BE2C (cell line): ENCODE data around the gene SLC22A16.

ENCODE experiments used
- DNase-seq: peaks from one replicate; pipeline ENCODE4 v3.0.0-alpha.2; 2020
- H3K27me3 ChIP-seq: fragments of 250-450 bp; sonication (Bioruptor Pico); 2 replicates; pipeline ENCODE4 v1.5.1; 2020; ENCODE audit warnings: mild to moderate bottlenecking
- H3K36me3 ChIP-seq: fragments of 250-450 bp; sonication (Bioruptor Pico); 2 replicates; pipeline ENCODE4 v1.5.1; 2020; ENCODE audit warnings: mild to moderate bottlenecking
- H3K4me1 ChIP-seq: fragments of 250-450 bp; sonication (Bioruptor Pico); 2 replicates; pipeline ENCODE4 v1.5.1; 2020
- H3K4me3 ChIP-seq: 2 replicates; pipeline ENCODE4 v1.5.1; 2011; ENCODE audit warnings: low read depth, low read length
- H3K9me3 ChIP-seq: fragments of 250-450 bp; sonication (Bioruptor Pico); 2 replicates; pipeline ENCODE4 v1.5.1; 2020
- CTCF ChIP-seq: IDR thresholded peaks from 2 replicates; pipeline ENCODE4 v1.5.1; 2012; ENCODE audit warnings: mild to moderate bottlenecking, low read depth, low read length

The SLC22A16 gene

GRCh38 chr6:110419028-110419739 is 57.2 kb downstream of the SLC22A16 start:
- DNase-seq = no peak
- Histone ChIP-seq H3K36me3 (no peaks in the 10 kb centered on the region), H3K4me3 (no peak overlapping the region), H3K4me1 (peaks cover 3% of the 10 kb centered on the region; the same call in 1 of the 2 replicates), H3K9me3 (no peaks in the 10 kb centered on the region), H3K27me3 (peaks cover 14% of the 10 kb centered on the region)
- TF ChIP-seq CTCF = no peak

DNA sequence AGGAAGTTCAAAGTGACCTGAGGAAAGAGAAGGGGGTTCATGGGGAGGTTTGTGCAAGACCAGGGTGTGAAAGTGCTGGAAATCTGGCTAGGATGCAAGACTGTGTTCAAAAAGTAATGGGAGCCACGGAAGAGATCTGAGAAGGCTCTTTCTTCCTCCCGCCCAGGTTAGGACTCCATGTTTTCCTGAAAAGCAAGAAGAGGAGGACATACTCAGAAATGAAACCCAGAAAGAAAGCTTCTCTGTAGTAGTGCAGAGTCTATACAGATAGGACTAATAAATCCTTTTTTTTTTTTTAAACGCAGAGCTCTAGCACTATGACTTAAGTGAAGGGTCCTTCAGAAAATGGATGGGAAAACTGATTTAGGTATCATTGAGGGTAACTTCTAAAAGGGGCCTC is 57.8 kb downstream of the SLC22A16 start:
- peaks cover 3% of the 10 kb centered on the region; the same call in 1 of the 2 replicates for H3K4me1 ChIP-seq
- no peaks in the 10 kb centered on the region for H3K9me3 ChIP-seq
- no peaks in the 10 kb centered on the region for H3K36me3 ChIP-seq
- no peak for DNase-seq
- H3K4me3 ChIP-seq = no peak overlapping the region
- no peak for TF ChIP-seq CTCF
- H3K27me3 ChIP-seq = peaks cover 8% of the 10 kb centered on the region; the same call in 1 of the 2 replicates

- peaks cover 3% of the 10 kb centered on the region; the same call in 1 of the 2 replicates for H3K4me1 ChIP-seq
- no peaks in the 10 kb centered on the region for H3K9me3 ChIP-seq
- H3K4me3 ChIP-seq = peak within 1 kb of the TSS; percentile 15
- no peaks in the 10 kb centered on the region for H3K27me3 ChIP-seq
- TF ChIP-seq CTCF = no peak
- no peaks in the 10 kb centered on the region for H3K36me3 ChIP-seq
- DNase-seq = peak; percentile 29
Measured at GRCh38 chr6:110415086-110415916, 61.1 kb downstream of the SLC22A16 start, which contains the start of gene DDO. DDO (minus strand) TSS chr6:110415575; CDS start chr6:110413462, 2,113 bp downstream.

DNA sequence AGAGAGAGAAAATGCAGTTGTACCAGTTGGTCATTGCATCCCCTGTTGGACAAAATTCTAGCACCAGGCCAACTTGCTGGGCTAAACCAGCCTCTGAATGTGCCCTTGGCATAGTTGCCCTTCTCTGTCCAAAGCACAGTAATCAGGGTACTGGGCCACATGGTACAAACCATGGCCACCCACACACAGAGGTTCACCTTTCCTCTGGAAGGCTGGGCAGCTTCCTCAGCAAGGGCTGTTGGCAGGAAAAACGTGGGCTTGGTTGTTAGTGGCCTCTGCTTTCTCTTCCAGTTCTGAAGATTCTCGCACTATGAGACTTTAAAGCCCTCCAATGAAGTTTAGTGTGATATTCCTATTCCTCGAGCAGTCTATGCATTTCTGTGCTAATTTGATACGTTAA is 61.7 kb downstream of the SLC22A16 start:
- DNase-seq = no peak
- Histone ChIP-seq H3K27me3 (no peaks in the 10 kb centered on the region), H3K4me3 (no peak overlapping the region), H3K4me1 (peaks cover 3% of the 10 kb centered on the region; the same call in 1 of the 2 replicates), H3K36me3 (no peaks in the 10 kb centered on the region), H3K9me3 (no peaks in the 10 kb centered on the region)
- TF ChIP-seq CTCF = no peak

GRCh38 chr6:110412360-110412759 is 64.1 kb downstream of the SLC22A16 start:
- DNase-seq = peak; percentile 56
- TF ChIP-seq CTCF = no peak

More at GRCh38 chr6:110412360-110412759, 64.1 kb downstream of the SLC22A16 start:
- Histone ChIP-seq H3K36me3 (no peaks in the 10 kb centered on the region), H3K27me3 (no peaks in the 10 kb centered on the region), H3K9me3 (no peaks in the 10 kb centered on the region), H3K4me1 (peaks cover 10% of the 10 kb centered on the region; the same call in 1 of the 2 replicates), H3K4me3 (no peak overlapping the region)
